Measurements from ENCODE around the gene GRM3.

DNA sequence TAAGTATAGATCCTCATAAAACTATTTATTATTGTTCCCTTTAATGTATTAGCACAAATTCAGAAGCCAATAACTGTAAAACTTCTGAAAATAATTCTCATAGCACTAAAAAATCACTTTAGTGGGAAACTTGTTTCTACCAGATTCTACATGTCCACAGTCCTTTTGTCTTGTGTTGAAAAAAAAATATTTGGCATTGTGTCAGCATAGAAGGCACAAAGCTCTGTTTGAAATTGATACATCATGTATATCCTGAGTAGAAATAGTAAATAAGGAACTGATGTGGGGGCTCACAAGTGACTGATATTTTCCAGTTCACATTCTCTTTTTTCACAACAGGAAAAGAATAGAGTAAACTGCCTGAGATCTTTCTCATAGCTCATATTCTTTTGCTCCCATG lies 134.6 kb downstream of the GRM3 start:
- TF ChIP-seq GATA3 (IDR thresholded peaks at IDR 0.05; ENCODE audit: low read depth, low read length), result no peak
- TF ChIP-seq GATA2 (IDR thresholded peaks at IDR 0.05; ENCODE audit: low read depth, low read length), result no peak
